Activated naive CD4-positive, alpha-beta T cell treated with anti-CD3 and anti-CD28 coated beads, Interleukin-2, amount 10 ng/mL, durations not matched to agents 7 days and 5 days (primary cell): ENCODE data around the gene RPL18A.

Source experiments
- CTCF ChIA-PET: fragments of 350-600 bp; sonication (Branson Sonifier 250); formaldehyde crosslinking; loops from one replicate; lab custom pipeline; 2021; ENCODE audit warnings: antibody characterized with exemption; lab: Charles Lee
- DNase-seq: peaks from one replicate; pipeline ENCODE4 v3.0.0-alpha.2; 2020
- H3K27ac Mint-ChIP-seq: one replicate; pipeline ENCODE4 v1.8.0; 2021; ENCODE audit warnings: mild to moderate bottlenecking, moderate library complexity, mixed read lengths
- H3K27me3 Mint-ChIP-seq: one replicate; pipeline ENCODE4 v1.8.0; 2021; ENCODE audit warnings: mild to moderate bottlenecking, mixed read lengths
- H3K36me3 Mint-ChIP-seq: one replicate; pipeline ENCODE4 v1.8.0; 2021; ENCODE audit warnings: mixed read lengths
- H3K4me1 Mint-ChIP-seq: one replicate; pipeline ENCODE4 v1.8.0; 2021; ENCODE audit warnings: mixed read lengths
- H3K4me3 Mint-ChIP-seq: one replicate; pipeline ENCODE4 v1.8.0; 2021; ENCODE audit warnings: mild to moderate bottlenecking, moderate library complexity, mixed read lengths
- H3K9me3 Mint-ChIP-seq: one replicate; pipeline ENCODE4 v1.8.0; 2021; ENCODE audit warnings: mixed read lengths

Gene RPL18A

GRCh38 chr19:17848595-17849292, 11.0 kb upstream of the RPL18A start:
- no peak for DNase-seq
- no peaks in the 10 kb centered on the region for H3K27me3 Mint-ChIP-seq
- CTCF ChIA-PET: interaction anchor here (2.6 kb wide), 1 partner anchor 11 kb away, joined by 15 read pairs; the partner anchor contains the start of gene RPL18A
- peak overlapping the region; percentile 97 for H3K27ac Mint-ChIP-seq
- peak overlapping the region; percentile 93 for H3K4me3 Mint-ChIP-seq
- H3K9me3 Mint-ChIP-seq: peaks cover 3% of the 10 kb centered on the region
- peaks cover 36% of the 10 kb centered on the region for H3K36me3 Mint-ChIP-seq
- peaks cover 70% of the 10 kb centered on the region for H3K4me1 Mint-ChIP-seq

GRCh38 chr19:17854061-17854460, 5.6 kb upstream of the RPL18A start:
- Mint-ChIP-seq H3K36me3 (peaks cover 9% of the 10 kb centered on the region), H3K9me3 (peaks cover 3% of the 10 kb centered on the region), H3K4me3 (no peak overlapping the region), H3K27me3 (peaks cover 7% of the 10 kb centered on the region), H3K27ac (no peak overlapping the region), H3K4me1 (peaks cover 36% of the 10 kb centered on the region)
- CTCF ChIA-PET: interaction anchor here (0.7 to 5.8 kb wide), 8 partner anchors 36 to 358 kb away, joined by 3 to 42 read pairs (median 4); partner anchors contain the start of gene MAP1S
- no peak for DNase-seq

- peak; percentile 92 for DNase-seq
- Mint-ChIP-seq H3K9me3 (peaks cover 3% of the 10 kb centered on the region), H3K27ac (no peak overlapping the region), H3K27me3 (peaks cover 7% of the 10 kb centered on the region), H3K4me1 (peaks cover 32% of the 10 kb centered on the region), H3K36me3 (peaks cover 14% of the 10 kb centered on the region), H3K4me3 (no peak overlapping the region)
- CTCF ChIA-PET: interaction anchor here (0.7 to 5.8 kb wide), 17 partner anchors 8 to 360 kb away, joined by 3 to 42 read pairs (median 5); partner anchors contain the start of genes B3GNT3, CCDC124, JAK3 and MAP1S
Observed at GRCh38 chr19:17855280-17856152, 4.2 kb upstream of the RPL18A start.

GRCh38 chr19:17860331-17860992, 752 bp downstream of the RPL18A start:
- CTCF ChIA-PET: interaction anchor here (1.6 to 3.8 kb wide), 4 partner anchors 11 to 140 kb away, joined by 3 to 101 read pairs (median 14); partner anchors contain the start of genes CCDC124 and SLC5A5
- H3K4me1 Mint-ChIP-seq: peaks cover 32% of the 10 kb centered on the region

GRCh38 chr19:17860993-17861360, 1.3 kb downstream of the RPL18A start:
- H3K27me3 Mint-ChIP-seq: no peaks in the 10 kb centered on the region
- CTCF ChIA-PET: interaction anchor here (1.9 to 3.8 kb wide), 2 partner anchors 71 to 140 kb away, joined by 8 to 101 read pairs; partner anchors contain the start of gene CCDC124
- H3K4me1 Mint-ChIP-seq: peaks cover 28% of the 10 kb centered on the region
- H3K27ac Mint-ChIP-seq: peak overlapping the region; percentile 95
- peak overlapping the region; percentile 96 for H3K4me3 Mint-ChIP-seq
- H3K9me3 Mint-ChIP-seq: no peaks in the 10 kb centered on the region
- H3K36me3 Mint-ChIP-seq: peaks cover 42% of the 10 kb centered on the region
- DNase-seq: no peak

More at GRCh38 chr19:17860331-17860992, 752 bp downstream of the RPL18A start:
- peak overlapping the region; percentile 95 for H3K27ac Mint-ChIP-seq
- DNase-seq: no peak
- no peaks in the 10 kb centered on the region for H3K9me3 Mint-ChIP-seq
- peak overlapping the region; percentile 96 for H3K4me3 Mint-ChIP-seq
- peaks cover 4% of the 10 kb centered on the region for H3K27me3 Mint-ChIP-seq
- peaks cover 38% of the 10 kb centered on the region for H3K36me3 Mint-ChIP-seq

- peaks cover 28% of the 10 kb centered on the region for H3K4me1 Mint-ChIP-seq
- CTCF ChIA-PET: interaction anchor here (3.8 kb wide), 1 partner anchor 70 kb away, joined by 101 read pairs; the partner anchor contains the start of gene CCDC124
- no peak for DNase-seq
- peak overlapping the region; percentile 96 for H3K4me3 Mint-ChIP-seq
- peak overlapping the region; percentile 60 for H3K27ac Mint-ChIP-seq
- no peaks in the 10 kb centered on the region for H3K9me3 Mint-ChIP-seq
- no peaks in the 10 kb centered on the region for H3K27me3 Mint-ChIP-seq
- peaks cover 42% of the 10 kb centered on the region for H3K36me3 Mint-ChIP-seq
Observed at GRCh38 chr19:17861542-17862402, 2.1 kb downstream of the RPL18A start.

GRCh38 chr19:17862711-17863519, 3.2 kb downstream of the RPL18A start:
- no peaks in the 10 kb centered on the region for H3K27me3 Mint-ChIP-seq
- no peak overlapping the region for H3K27ac Mint-ChIP-seq
- peaks cover 42% of the 10 kb centered on the region for H3K36me3 Mint-ChIP-seq
- peak overlapping the region; percentile 47 for H3K4me3 Mint-ChIP-seq
- DNase-seq: no peak
- peaks cover 28% of the 10 kb centered on the region for H3K4me1 Mint-ChIP-seq
- CTCF ChIA-PET: interaction anchor here (0.5 kb wide), 1 partner anchor 13 kb away, joined by 3 read pairs; no protein-coding TSS in a partner anchor
- no peaks in the 10 kb centered on the region for H3K9me3 Mint-ChIP-seq

- peaks cover 28% of the 10 kb centered on the region for H3K4me1 Mint-ChIP-seq
- no peaks in the 10 kb centered on the region for H3K27me3 Mint-ChIP-seq
- no peak overlapping the region for H3K4me3 Mint-ChIP-seq
- peaks cover 42% of the 10 kb centered on the region for H3K36me3 Mint-ChIP-seq
- no peak for DNase-seq
- peak overlapping the region; percentile 58 for H3K27ac Mint-ChIP-seq
- no peaks in the 10 kb centered on the region for H3K9me3 Mint-ChIP-seq
- CTCF ChIA-PET: interaction anchor here (1.0 kb wide), 1 partner anchor 74 kb away, joined by 4 read pairs; no protein-coding TSS in a partner anchor
Observed at GRCh38 chr19:17863520-17864182, 3.9 kb downstream of the RPL18A start.

- no peaks in the 10 kb centered on the region for H3K27me3 Mint-ChIP-seq
- H3K4me1 Mint-ChIP-seq: peaks cover 18% of the 10 kb centered on the region
- no peak for DNase-seq
- no peak overlapping the region for H3K4me3 Mint-ChIP-seq
- H3K9me3 Mint-ChIP-seq: no peaks in the 10 kb centered on the region
- peaks cover 39% of the 10 kb centered on the region for H3K36me3 Mint-ChIP-seq
- CTCF ChIA-PET: interaction anchor here (0.7 to 1.0 kb wide), 2 partner anchors 292 to 463 kb away, joined by 3 read pairs; no protein-coding TSS in a partner anchor
- peak overlapping the region; percentile 58 for H3K27ac Mint-ChIP-seq
Observed at GRCh38 chr19:17865364-17866311, 5.9 kb downstream of the RPL18A start.

GRCh38 chr19:17866312-17866963, 6.7 kb downstream of the RPL18A start:
- Mint-ChIP-seq H3K27me3 (no peaks in the 10 kb centered on the region), H3K4me3 (no peak overlapping the region), H3K4me1 (peaks cover 16% of the 10 kb centered on the region), H3K36me3 (peaks cover 32% of the 10 kb centered on the region), H3K9me3 (no peaks in the 10 kb centered on the region), H3K27ac (no peak overlapping the region)
- DNase-seq: no peak
- CTCF ChIA-PET: interaction anchor here (0.7 kb wide), 1 partner anchor 293 kb away, joined by 3 read pairs; no protein-coding TSS in a partner anchor
